Activated gamma-delta T cell treated with Interleukin-2 at 50 U/mL for 16 hours (primary cell): ENCODE results near the gene TMC8.
"Not testable (repeated sequence)": the region's sequence is repeated elsewhere in the genome, so short reads cannot be mapped to it uniquely, and the experiment has no call there.

Experiments used
- DNase-seq: peaks from one replicate; pipeline ENCODE4 v3.0.0-alpha.2; 2020

TMC8 gene

GRCh38 chr17:78111016-78111726 lies 19.4 kb upstream of the TMC8 start:
- no peak for DNase-seq

- DNase-seq: no peak
Observed at GRCh38 chr17:78111727-78112517, 18.6 kb upstream of the TMC8 start.

- DNase-seq: peak; percentile 81
Observed at GRCh38 chr17:78112518-78113471, 17.8 kb upstream of the TMC8 start.

- no peak for DNase-seq
Observed at GRCh38 chr17:78113804-78114785, 16.5 kb upstream of the TMC8 start.

GRCh38 chr17:78114831-78115723 lies 15.5 kb upstream of the TMC8 start:
- DNase-seq: no peak

GRCh38 chr17:78115803-78116202 lies 14.8 kb upstream of the TMC8 start:
- DNase-seq: not testable (repeated sequence)

GRCh38 chr17:78116411-78116810 lies 14.2 kb upstream of the TMC8 start:
- no peak for DNase-seq

- peak; percentile 41 for DNase-seq
Observed at GRCh38 chr17:78117027-78117981, 13.3 kb upstream of the TMC8 start.

GRCh38 chr17:78118801-78119241 lies 11.8 kb upstream of the TMC8 start:
- DNase-seq: no peak

- no peak for DNase-seq
Observed at GRCh38 chr17:78120537-78120936, 10.0 kb upstream of the TMC8 start.

- DNase-seq: peak; percentile 65
Observed at GRCh38 chr17:78120971-78121800, 9.4 kb upstream of the TMC8 start.

GRCh38 chr17:78121801-78122215 lies 8.8 kb upstream of the TMC8 start:
- DNase-seq: no peak

GRCh38 chr17:78122216-78122930 lies 8.2 kb upstream of the TMC8 start:
- DNase-seq: no peak

GRCh38 chr17:78122931-78123249 lies 7.7 kb upstream of the TMC8 start:
- DNase-seq: peak; percentile 22

- no peak for DNase-seq
Observed at GRCh38 chr17:78123258-78123929, 7.2 kb upstream of the TMC8 start.

- peak; percentile 21 for DNase-seq
Observed at GRCh38 chr17:78124081-78124835, 6.3 kb upstream of the TMC8 start.

- no peak for DNase-seq
Observed at GRCh38 chr17:78124836-78125137, 5.8 kb upstream of the TMC8 start.
